Suppressor macrophage treated with lipopolysaccharide for 1 hour (primary cell): ENCODE results near the gene SON.

Experiments used
- DNase-seq, 3 donors: peaks; one replicate each; pipeline ENCODE4 v3.0.0-alpha.2; 2020 to 2022

Gene SON

GRCh38 chr21:33543505-33544129 lies 779 bp downstream of the SON start:
- peak; percentile 75 to 89 (median 76) for DNase-seq

GRCh38 chr21:33544451-33545195 lies 1.8 kb downstream of the SON start:
- DNase-seq = no peak

- DNase-seq = peak; percentile 58 to 68 (median 63)
These were observed 3.2 kb downstream of the SON start for GRCh38 chr21:33546086-33546485.

GRCh38 chr21:33549848-33550771 lies 7.3 kb downstream of the SON start:
- DNase-seq = no peak

GRCh38 chr21:33550772-33551660 lies 8.2 kb downstream of the SON start:
- DNase-seq = no peak

- DNase-seq = no peak
These were observed 8.8 kb downstream of the SON start for GRCh38 chr21:33551664-33552063.

GRCh38 chr21:33552093-33552998 lies 9.5 kb downstream of the SON start:
- DNase-seq = peak in 2 of 3 donors; percentile 30 to 31

GRCh38 chr21:33552999-33553598 lies 10.3 kb downstream of the SON start:
- DNase-seq = no peak

GRCh38 chr21:33554236-33554981 lies 11.6 kb downstream of the SON start:
- DNase-seq = no peak

- no peak for DNase-seq
These were observed 12.1 kb downstream of the SON start for GRCh38 chr21:33554982-33555344.

- no peak for DNase-seq
These were observed 14.6 kb downstream of the SON start for GRCh38 chr21:33557447-33557846.

GRCh38 chr21:33558777-33559421 lies 16.1 kb downstream of the SON start:
- DNase-seq = no peak

- DNase-seq = no peak
These were observed 17.0 kb downstream of the SON start for GRCh38 chr21:33559813-33560212.

- no peak for DNase-seq
These were observed 18.1 kb downstream of the SON start for GRCh38 chr21:33560965-33561364.

GRCh38 chr21:33561373-33561772 lies 18.5 kb downstream of the SON start:
- no peak for DNase-seq

- no peak for DNase-seq
These were observed 19.6 kb downstream of the SON start for GRCh38 chr21:33562389-33562788.

- no peak for DNase-seq
These were observed 23.7 kb downstream of the SON start for GRCh38 chr21:33566514-33566913.

GRCh38 chr21:33567914-33568313 lies 25.1 kb downstream of the SON start:
- no peak for DNase-seq

- no peak for DNase-seq
These were observed 25.6 kb downstream of the SON start for GRCh38 chr21:33568448-33568847.

- no peak for DNase-seq
These were observed 27.2 kb downstream of the SON start for GRCh38 chr21:33569991-33570390.
